Cerebellar nuclear complex (tissue), 1 donor: Measurements from ENCODE around the gene SLC2A4RG.

Experiments
- DNase-seq, 2 experiments: peaks; one replicate each; lab custom pipeline; 2025; lab: John Stamatoyannopoulos, UW

Gene SLC2A4RG

DNA sequence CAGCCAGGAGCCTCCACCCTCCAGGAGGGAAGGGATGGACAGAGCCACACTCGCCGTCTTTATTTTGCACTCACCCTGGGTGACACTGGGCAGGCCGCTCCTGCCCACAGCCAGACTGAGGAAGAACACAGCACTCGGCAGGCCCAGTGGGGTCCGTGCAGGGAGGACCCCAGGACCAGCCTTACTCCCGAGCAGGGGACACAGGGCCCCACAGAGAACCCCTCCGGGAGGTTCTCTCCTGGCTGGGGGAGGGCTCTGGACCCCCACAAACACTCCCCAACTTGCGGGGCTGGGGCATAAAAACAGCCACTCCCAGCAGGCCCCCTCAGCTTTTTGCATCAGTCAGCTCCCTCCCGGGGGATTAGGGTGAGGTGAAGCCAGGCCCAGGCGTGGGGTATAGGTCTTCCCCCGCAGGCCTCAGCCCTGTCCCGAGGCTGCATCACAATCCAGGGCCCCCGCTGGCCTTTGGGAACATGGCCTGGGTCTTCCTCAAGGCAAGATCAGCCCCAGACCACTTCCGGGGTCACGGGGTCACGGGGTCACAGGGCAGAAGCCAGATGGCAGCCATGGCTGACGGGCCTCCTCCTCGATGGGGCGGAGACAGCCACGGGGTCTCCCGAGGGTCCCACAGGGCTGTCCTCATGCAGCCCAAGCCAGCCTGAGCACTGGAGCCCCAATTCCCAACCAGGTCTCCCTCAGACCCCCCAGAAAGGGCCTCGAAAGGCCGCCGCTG lies 39.9 kb upstream of the SLC2A4RG start:
- no peak for DNase-seq

DNA sequence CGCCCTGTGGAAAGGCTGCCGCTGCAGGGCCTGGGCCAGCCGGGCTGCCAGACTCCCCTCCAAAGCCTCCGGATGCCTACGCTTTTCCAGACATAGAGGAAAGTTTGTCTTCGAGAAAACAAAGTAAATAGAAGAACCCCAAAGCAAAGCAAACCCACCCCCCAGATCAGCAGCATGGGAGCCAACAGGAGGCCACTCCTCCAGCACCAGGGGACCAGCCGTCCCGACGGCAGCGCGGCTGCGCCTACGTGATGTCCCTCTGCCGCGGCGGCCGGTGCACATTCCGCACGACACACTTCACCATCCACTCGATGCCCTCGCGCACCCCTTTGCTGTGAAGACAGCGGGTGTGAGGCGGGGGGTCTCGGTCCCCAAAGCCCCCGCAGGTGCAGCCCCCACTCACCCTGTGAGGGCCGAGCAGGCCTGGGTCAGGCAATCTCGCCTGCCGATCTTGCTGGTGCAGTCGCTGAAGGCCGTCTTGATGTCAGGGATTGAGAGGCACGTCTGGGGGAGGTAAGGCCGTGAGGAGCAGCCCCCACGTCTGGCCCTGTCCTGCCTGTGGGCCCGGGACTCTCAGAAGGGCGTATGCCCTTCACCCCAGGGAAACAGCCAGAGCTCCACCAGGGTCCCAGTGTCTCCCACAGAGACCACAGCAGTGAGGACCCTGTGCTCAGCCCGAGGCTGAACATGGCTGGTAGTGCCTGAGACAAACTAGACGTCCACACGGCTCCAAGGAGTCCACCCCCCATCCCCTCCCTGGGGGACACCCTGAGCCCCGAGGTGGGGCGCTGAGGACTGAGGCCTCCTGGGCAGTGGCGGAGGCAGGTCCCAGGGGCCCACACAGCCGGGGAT lies 39.2 kb upstream of the SLC2A4RG start:
- no peak for DNase-seq

DNA sequence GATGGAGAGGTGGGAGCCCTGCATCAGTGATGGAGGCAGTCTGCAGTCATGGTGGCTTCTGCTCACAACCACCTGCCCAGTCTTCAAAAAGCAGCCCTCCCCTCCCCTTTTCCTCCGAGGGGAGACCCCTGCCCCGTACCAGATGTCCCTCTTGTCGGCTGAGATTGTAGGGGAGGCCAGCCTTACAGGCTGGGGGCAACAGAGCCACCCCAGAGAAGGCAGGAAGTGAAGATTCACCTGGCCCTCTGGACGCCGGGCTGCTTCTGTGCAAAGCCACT lies 38.6 kb upstream of the SLC2A4RG start:
- no peak for DNase-seq

DNA sequence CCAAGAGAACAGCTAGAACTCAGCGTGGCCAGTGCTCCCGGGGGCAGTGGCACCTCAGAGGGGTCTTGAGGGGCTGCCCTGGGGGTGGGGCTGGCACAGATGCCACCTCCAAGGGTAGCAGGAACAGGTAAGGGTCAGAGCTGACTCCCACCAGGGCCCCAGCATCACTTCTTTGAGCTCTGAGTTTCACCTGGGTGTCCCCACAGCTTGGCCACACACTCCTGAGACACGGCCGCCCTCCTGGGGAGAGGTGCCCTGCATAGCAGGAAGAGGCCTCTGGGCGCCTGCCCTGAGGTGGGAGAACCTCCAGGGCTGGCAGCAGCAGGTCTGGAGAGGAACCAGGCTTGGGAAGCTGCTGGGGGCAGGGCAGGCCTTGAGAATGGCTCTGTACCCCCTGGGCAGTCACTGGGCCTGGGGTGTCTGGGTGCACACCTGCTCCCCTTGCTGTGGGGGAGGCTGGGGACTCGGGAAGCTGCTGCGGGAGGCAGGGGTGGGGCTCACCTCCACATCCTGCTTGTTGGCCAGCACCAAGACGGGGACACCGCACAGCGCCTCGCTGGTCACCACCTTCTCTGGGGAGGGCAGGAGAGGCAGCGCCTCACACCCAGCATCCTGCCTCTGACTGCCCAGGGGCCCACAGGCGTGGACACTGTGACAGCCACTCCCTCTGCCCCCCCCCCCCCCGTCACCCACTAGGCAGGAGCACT lies 38.1 kb upstream of the SLC2A4RG start:
- no peak for DNase-seq

DNA sequence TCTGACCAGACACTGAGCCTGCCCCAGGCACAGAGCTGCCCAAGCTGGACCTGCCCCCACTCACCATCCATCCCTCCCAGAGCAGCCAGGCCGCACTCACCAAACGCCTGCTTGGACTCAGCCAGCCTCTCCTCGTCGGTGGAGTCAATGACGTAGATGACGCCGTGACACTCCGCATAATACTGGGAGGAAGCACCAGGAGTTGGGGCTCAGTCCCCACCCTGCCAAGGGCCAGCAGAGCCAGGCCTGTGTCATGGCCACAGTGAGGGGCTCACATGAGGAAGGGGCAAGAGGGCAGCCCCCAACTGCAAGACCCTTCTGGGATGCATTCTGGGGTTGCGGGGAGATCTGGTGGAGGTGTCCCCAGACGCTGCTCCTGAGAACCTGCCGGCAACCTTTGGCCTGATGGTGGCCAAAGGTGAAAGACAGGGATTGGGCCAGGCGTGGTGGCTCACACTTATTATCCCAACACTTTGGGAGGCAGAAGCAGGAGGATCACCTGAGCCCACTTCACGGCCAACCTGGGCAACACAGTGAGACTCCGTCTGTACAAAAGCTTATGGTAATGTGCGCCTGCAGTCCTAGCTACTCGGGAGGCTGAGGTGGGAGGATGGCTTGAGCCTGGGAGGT lies 37.4 kb upstream of the SLC2A4RG start:
- DNase-seq = no peak

DNA sequence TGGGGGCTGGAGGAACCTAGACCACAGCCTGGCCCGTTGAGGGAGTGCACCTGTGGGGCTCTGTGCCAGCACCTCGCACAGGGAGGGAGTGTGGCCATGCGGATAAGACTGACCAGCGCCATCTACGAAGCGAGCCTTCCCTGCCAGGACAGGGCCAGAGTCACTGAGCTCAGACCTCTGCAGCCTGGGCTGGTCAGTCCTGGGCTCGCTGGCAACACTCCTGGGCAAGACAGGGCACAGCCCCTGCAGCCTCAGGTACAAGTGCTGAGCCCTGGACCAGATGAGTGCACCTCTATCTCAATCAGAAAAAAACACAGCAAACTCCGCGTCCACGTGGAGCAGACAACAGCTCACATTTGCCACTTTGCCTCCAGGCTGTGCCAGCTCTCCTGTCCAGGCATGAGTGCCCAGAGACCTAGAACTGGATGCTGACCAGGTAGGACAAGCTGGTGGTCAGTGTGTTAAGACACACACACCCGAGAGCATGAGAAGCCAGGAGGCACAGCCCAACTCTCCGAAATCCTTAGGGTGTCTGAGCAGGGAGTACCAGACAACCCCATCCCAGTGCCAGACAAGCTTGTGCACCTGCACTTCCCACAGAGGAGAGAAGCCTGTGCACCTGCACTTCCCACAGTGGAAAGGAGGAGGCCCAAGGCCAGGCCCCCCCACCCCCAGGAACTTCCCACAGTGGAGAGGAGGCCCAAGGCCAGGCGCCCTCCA lies 36.7 kb upstream of the SLC2A4RG start:
- no peak for DNase-seq

DNA sequence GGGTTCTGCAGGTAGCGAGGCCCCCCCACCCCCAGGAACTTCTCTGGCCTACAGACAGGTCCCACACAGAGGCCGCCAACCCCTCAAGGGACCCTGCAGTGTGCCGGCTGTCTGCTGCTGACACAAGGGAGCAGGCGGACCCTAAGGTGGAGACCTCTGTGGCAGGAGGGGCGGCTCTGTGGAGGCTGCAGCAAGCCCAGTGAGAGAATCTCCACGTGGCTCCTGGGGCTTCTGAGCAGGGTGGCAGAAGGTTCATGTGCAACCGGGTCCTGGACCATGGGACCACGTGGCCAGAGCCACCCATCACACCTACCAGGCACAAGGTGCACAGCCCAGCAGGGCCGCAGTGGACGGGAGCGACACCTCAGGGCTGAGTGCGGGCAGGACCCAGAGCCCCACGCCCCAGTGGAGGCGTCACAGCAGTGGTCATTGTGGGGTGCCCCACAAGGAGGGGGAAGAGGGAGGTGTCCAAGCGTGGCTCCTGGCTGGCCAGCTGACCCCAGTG lies 36.1 kb upstream of the SLC2A4RG start:
- DNase-seq = no peak

DNA sequence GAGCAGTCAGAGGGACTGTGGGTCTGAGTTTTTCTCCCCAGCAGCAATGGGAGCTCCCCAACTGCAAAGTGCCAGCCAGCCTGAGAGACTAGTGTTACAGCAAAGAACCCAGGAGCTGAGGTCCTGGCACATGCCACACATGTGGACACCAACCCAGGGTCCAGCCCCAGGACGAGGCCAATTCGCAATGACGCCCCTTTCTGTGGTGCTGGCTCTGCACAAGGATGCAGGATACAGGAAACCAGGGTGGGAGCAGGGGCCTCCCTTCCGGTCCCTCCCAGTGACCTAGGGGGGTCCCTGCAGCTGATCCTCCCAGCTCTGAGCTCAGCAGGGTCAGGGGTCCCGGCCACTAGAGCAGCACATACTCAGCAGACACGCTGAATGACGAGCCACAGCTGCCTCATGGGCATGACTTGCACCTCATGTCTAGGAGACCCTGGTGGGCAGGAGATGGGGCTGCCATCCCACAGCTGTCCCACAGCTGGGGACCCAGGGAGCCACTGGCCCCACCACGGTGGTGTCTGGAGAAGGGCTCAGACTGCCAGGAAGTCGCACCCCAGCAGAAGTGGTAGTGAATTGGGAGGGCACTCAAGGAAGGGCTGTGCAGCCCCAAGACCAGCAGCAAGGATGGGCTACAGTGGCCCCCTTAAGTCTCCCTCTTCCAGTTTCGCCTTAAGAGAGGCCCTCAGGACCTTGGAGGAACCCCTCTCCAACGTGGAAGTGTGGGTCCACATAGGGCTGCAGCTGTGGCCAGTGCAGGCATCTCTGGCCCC lies 35.4 kb upstream of the SLC2A4RG start:
- no peak for DNase-seq

DNA sequence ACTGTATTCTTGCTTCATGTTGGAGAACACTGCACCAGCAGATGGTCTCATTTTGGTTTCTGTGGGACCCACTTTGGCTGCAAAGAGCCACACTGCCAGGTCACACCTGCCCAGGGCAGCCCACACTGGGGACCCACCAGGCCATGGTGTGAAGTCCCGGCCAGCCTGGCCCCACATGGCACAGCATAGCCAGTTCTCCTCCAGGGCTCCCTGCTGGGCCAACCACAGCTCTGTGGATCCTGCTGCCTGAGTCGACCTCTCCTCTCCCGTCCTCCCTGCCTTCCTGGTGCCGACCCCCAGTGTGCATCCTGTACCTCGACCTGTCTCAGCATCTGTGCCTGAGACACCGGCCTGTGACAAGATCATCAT lies 34.8 kb upstream of the SLC2A4RG start:
- DNase-seq = no peak

DNA sequence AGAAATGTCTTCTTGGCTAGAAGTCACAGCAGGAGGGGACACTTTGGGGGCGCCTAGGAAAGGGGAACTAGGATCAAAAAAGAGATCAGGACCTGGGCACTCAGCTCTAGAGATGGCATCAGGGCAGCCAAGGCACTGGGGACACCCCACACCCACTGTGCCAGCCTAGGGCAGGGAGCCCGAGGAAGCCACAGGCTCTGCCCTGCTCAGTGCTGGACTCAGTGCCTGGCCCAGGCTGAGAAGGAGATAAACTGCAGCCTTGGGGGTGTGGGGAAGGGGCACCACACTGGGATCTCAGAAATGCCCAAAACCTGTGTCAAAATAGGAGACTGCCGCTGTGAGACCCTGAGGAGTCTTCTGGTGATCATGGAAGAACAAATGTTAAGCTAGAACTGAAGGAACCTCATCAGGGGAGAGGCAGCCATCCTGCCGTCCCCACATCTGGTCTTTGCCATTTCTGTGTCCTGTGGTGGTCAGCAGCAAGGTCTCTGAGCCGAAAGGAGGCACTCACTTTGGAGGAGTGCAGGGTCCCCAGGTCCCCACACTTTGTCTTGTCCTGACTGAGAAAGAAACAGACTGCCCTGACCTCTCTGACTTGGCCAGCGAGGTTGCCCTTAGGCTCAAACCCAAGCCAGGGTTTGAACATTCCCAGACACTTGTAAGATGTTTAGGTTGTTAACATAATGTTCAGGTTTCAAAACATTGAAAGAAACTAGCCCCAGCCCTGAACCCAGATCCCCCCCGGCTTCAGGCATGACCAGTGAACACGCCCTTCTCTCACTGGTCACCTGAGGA lies 34.1 kb upstream of the SLC2A4RG start:
- no peak for DNase-seq

DNA sequence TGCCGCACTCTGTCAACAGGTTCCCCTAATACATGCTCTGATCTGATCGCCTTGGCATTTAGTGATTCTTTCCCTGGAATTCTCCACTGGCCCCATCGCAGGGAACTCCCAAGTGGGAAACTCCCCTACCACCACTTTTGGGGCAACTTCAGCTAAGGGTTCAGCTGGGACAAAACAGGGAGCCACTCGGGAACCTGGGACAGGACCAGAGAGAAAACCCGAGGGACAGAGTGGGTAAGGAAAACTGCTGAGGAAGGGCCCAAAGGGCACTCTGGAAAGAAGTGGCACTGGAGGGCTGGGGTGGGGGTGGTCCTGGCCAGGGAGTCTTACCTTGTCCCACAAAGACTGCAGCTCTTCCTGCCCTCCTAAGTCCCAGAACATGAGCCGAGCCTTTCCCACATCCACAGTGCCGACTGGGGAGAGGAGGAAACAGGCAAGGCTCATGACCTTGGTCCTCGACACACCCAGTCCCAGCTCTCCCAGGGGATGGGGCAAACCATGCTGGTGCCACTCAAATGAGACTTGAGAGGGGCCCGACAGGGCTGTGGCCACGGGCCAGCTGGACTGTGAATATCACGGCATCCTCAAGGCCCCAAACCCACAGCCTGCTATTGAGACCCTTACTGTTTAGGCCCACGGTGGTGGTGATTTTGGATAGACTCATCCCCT lies 33.4 kb upstream of the SLC2A4RG start:
- DNase-seq = no peak

DNA sequence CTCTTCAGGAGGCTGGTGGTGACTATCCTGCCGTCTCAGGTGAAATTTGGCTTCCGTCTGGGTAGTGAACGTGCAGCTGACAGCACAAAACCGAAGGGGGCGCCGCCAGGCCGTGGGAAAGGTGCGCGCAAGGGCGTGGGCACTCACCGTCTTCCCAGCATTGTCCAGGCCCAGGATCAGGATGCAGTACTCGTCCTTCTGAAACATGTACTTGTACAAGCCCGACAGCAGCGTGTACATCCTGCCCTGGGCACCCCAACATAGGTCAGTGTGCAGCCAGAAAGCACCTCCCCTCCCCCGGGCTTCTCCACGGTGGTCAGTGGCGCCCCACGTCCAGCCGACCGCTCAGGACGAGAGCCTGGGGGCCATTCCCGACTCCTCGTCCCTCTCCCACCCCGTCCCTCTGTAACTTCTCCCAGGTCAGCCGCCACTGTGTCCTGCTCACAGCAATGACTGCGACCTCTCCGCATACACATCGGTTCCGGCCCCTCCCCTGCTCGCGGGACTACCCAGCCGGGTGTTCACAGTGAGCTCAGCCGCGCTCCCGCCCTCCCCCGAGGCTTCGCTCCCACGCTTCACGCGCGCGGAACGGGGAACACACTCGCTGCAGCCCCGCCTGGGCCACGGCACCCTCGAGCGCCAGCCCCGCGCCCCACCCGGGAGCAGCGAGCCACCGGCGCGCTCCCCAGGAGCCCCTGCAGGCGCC lies 32.6 kb upstream of the SLC2A4RG start:
- no peak for DNase-seq

DNA sequence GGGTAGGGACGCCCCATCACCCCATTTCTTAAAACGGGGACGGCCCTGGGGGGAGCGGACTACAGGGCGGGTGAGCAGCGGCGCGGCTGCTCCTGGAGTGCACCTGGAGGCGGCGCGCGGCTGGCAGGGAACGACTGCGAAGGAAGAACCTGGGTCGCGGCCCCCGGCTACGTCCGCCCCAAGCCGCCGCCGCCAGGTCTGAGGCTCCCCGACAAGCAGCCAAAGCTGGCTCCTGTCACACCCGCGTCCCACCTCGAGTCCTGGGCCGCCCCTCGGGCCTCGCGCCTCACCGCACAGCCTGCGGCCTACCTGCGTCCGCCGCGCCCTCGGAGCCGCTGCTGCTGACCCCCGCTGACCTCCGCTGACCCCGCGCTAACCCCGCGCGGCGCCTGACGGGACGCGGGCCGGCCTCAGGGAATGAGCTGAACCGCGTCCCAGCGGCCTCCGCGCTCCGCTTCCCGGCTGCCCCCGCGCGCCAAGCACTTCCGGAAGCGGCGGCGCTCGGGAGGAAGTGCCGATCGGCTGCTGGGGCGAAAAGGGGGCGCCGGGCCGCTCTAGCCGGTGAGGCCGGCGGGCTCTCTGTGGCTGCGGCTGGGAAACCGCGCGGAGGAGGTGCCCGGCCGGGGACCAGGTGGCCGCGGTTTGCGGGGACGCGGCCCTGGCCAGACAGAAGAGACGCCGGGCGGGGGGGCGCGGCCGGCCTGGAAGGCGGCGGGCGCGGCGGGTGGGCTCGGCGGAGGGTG lies 31.8 kb upstream of the SLC2A4RG start, which contains the start of the genes ARFRP1 and ZGPAT:
Gene ARFRP1, minus strand, starts transcription at position 419 of the 743 bp plus-strand sequence. CDS start 885 bp downstream, outside the sequence.
Gene ZGPAT, plus strand, starts transcription at position 482 of the 743 bp plus-strand sequence. CDS start 542 bp downstream, outside the sequence.
- peak in 1 of 2 experiments; percentile 15 for DNase-seq

DNA sequence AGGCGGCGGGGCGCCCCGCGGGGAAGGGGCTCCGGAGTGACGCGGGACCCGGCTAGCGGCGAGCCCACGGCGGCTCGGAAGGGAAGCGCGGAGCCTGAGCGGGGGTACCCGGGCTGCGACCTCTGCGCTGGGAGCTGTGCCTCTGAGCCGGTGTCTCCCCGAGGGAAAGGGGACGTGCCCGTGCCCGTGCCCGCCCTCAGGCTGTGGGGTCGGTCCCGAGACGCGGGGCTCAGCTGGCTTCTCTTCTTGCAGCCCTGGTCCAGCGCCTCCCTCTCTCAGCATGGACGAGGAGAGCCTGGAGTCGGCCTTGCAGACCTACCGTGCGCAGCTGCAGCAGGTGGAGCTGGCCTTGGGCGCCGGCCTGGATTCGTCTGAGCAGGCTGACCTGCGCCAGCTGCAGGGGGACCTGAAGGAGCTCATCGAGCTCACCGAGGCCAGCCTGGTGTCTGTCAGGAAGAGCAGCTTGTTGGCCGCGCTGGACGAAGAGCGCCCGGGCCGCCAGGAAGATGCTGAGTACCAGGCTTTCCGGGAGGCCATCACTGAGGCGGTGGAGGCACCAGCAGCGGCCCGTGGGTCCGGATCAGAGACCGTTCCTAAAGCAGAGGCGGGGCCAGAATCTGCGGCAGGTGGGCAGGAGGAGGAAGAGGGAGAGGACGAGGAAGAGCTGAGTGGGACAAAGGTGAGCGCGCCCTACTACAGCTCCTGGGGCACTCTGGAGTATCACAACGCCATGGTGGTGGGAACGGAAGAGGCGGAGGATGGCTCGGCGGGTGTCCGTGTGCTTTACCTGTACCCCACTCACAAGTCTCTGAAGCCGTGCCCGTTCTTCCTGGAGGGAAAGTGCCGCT lies 31.1 kb upstream of the SLC2A4RG start:
- no peak for DNase-seq

DNA sequence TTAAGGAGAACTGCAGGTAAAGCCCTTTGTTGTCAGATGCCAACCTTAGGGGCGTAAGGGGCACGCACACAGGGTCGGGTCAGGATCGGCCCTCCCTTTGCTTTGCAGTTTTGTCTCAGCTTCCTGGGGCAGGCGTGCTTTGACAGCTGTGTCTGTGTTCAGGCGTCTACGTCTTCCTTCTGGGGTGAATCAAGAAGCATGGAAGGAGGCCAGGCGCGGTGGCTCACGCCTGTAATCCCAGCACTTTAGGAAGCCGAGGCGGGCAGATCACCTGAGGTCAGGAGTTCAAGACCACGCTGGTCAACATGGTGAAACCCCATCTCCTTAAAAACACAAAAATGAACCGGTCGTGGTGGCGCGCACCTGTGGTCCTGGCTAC lies 30.4 kb upstream of the SLC2A4RG start:
- no peak for DNase-seq

DNA sequence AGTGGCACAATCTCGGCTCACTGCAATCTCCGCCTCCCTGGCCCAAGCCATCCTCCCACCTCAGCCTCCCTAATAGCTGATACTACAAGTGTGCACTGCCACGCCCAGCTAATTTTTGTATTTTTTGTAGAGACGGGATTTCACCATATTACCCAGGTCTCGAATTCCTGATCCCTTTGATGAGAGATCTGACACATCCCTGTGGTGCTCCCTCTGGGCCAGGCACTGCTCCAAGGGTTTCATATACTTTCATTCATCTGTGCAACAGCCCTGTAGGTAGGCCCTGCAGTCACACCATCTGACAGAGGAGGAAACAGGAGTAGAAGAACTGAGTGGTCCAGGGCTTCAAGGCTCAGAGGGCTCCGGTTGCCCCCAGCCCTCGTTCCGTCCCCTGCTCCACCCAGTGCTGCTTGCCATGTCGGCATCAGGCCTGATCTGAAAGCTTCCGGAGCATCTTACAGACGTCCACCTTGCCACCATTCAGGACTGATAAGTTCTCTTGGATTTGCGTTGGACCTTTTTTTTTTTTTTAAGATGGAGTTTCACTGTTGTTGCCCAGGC lies 28.4 kb upstream of the SLC2A4RG start:
- DNase-seq = no peak

DNA sequence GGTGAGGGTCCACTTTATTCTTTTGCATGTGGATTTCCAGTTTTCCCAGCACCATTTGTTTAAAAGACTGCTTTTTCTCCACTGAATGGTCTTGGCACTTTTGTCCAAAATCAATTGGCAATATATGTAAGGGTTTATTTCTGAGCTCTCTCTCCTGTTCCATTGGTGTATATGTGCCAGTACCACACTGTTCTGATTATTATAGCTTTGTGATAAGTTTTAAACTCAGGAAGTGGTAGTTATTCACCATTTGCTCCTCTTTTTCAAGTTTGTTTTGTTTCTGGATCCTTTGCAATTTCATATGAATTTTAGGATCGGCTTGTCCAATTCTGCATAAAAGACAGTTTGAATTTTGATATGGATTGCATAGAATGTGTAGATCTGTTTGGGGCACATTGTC lies 27.4 kb upstream of the SLC2A4RG start:
- no peak for DNase-seq
